Panc1 (cell line): ENCODE data around the gene PDCD10.

Experiments used
- CTCF ChIP-seq: fragments of 450-650 bp; IDR thresholded peaks from 2 replicates; pipeline ENCODE4 v1.5.1; 2017; ENCODE audit warnings: mild to moderate bottlenecking
- REST ChIP-seq, 2 experiments: IDR thresholded peaks; 2 replicates each; pipeline ENCODE4 v1.6.1; 2011 to 2012; ENCODE audit warnings: low read depth in 2 of 2, control low read depth in 1 of 2, low read length in 1 of 2, mild to moderate bottlenecking in 1 of 2, moderate library complexity in 1 of 2; ENCODE audit not compliant: insufficient read depth in 1 of 2
- SIN3A ChIP-seq: IDR thresholded peaks from 2 replicates; pipeline ENCODE4 v1.6.1; 2012; ENCODE audit warnings: low read depth, mild to moderate bottlenecking, low read length, moderate library complexity, borderline replicate concordance; ENCODE audit not compliant: insufficient read depth

DNA sequence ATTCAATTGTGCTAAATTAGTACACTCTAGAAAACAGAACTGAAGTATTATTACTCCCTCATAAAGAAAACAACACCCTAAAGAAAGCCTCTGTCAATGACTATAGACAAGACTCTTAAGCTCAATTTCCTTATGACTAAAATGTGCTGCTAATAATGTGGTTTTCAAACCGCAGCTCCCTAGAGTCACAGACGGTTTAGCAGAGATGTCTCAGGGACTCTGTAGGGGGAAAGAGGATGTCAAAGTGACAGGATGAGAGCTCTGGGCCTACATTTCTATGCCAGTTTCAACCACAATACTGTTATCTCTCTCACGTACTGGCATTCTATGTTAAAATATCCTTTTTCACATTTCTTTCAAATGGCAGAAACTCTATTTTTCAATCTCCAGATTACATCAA lies 43.3 kb downstream of the PDCD10 start:
- no peak for TF ChIP-seq CTCF
- TF ChIP-seq REST (IDR thresholded peaks at IDR 0.05; ENCODE audit: insufficient read depth in 1 of 2, low read depth in 2 of 2, low read length in 1 of 2): no peak
- no peak for TF ChIP-seq SIN3A
